WTC11 (cell line): ENCODE data around the gene ENTR1. TPM values are rescaled to one million over a fixed set of nuclear protein-coding genes. Genes with fewer than 3 reads are reported as not detected.

ENCODE experiments used
- AR ChIP-seq: fragments of 250-450 bp; sonication (Bioruptor Pico); IDR thresholded peaks from 2 replicates; pipeline ENCODE4 v1.9.0; 2021; ENCODE audit warnings: mild to moderate bottlenecking
- CREM ChIP-seq: sonication (generic); formaldehyde crosslinking; IDR thresholded peaks from 2 replicates; pipeline ENCODE4 v1.8.1; 2022; ENCODE audit warnings: mild to moderate bottlenecking, missing genetic modification reagents, moderate library complexity
- EMX1 ChIP-seq: fragments of 250-450 bp; sonication (Bioruptor Pico); IDR thresholded peaks from 2 replicates; pipeline ENCODE4 v1.8.0; 2021; ENCODE audit warnings: mild to moderate bottlenecking
- HMGXB4 ChIP-seq: sonication (generic); formaldehyde crosslinking; IDR thresholded peaks from 2 replicates; pipeline ENCODE4 v1.8.1; 2023; ENCODE audit warnings: mild to moderate bottlenecking, moderate library complexity, missing genetic modification reagents
- MLX ChIP-seq: sonication (generic); formaldehyde crosslinking; IDR thresholded peaks from 2 replicates; pipeline ENCODE4 v1.8.1; 2023; ENCODE audit warnings: mild to moderate bottlenecking, missing genetic modification reagents, moderate library complexity
- NFATC4 ChIP-seq: fragments of 250-450 bp; sonication (Bioruptor Pico); IDR thresholded peaks from 2 replicates; pipeline ENCODE4 v1.9.0; 2021; ENCODE audit warnings: mild to moderate bottlenecking
- NR1H2 ChIP-seq: sonication (generic); formaldehyde crosslinking; IDR thresholded peaks from 2 replicates; pipeline ENCODE4 v1.9.0; 2021; ENCODE audit warnings: mild to moderate bottlenecking, moderate library complexity, missing genetic modification reagents
- SMAD4 ChIP-seq: sonication (generic); formaldehyde crosslinking; IDR thresholded peaks from 2 replicates; pipeline ENCODE4 v1.8.0; 2022; ENCODE audit warnings: mild to moderate bottlenecking, missing genetic modification reagents
- TEAD1 ChIP-seq: sonication (generic); formaldehyde crosslinking; IDR thresholded peaks from 2 replicates; pipeline ENCODE4 v1.8.0; 2022; ENCODE audit warnings: mild to moderate bottlenecking, missing genetic modification reagents
- TEAD4 ChIP-seq: sonication (generic); formaldehyde crosslinking; IDR thresholded peaks from 2 replicates; pipeline ENCODE4 v1.8.0; 2022; ENCODE audit warnings: mild to moderate bottlenecking, missing genetic modification reagents
- ZNF281 ChIP-seq: sonication (generic); formaldehyde crosslinking; IDR thresholded peaks from 2 replicates; pipeline ENCODE4 v1.8.0; 2023; ENCODE audit warnings: mild to moderate bottlenecking, missing genetic modification reagents
- ZNF423 ChIP-seq: fragments of 250-450 bp; sonication (Bioruptor Pico); IDR thresholded peaks from 2 replicates; pipeline ENCODE4 v2.1.2; 2022; ENCODE audit warnings: mild to moderate bottlenecking, moderate library complexity
- total RNA-seq: library from RNA; stranded (reverse); gene quantifications from 3 replicates; pipeline ENCODE4 v1.2.3, GENCODE V29; 2021
- TF ChIP-seq, protein P1 (sequence below): sonication (generic); formaldehyde crosslinking; conservative IDR thresholded peaks from 2 replicates; pipeline ENCODE4 v1.8.1; 2023; ENCODE audit warnings: mild to moderate bottlenecking, low read depth, missing genetic modification reagents, moderate library complexity
- TF ChIP-seq, protein P2 (sequence below): sonication (generic); formaldehyde crosslinking; IDR thresholded peaks from 2 replicates; pipeline ENCODE4 v1.8.1; 2023; ENCODE audit warnings: mild to moderate bottlenecking, missing genetic modification reagents, moderate library complexity
- TF ChIP-seq, protein P3 (sequence below): sonication (generic); formaldehyde crosslinking; IDR thresholded peaks from 2 replicates; pipeline ENCODE4 v1.8.1; 2023; ENCODE audit warnings: mild to moderate bottlenecking, missing genetic modification reagents, borderline replicate concordance
- TF ChIP-seq, protein P4 (sequence below): fragments of 250-450 bp; sonication (Bioruptor Pico); IDR thresholded peaks from 2 replicates; pipeline ENCODE4 v1.9.0; 2021; ENCODE audit warnings: moderate library complexity, mild to moderate bottlenecking, inconsistent platforms, borderline replicate concordance
- TF ChIP-seq, protein P5 (sequence below): sonication (generic); formaldehyde crosslinking; IDR thresholded peaks from 2 replicates; pipeline ENCODE4 v1.8.0; 2022; ENCODE audit warnings: mild to moderate bottlenecking, missing genetic modification reagents
- TF ChIP-seq, protein P6 (sequence below): sonication (generic); formaldehyde crosslinking; IDR thresholded peaks from 2 replicates; pipeline ENCODE4 v1.8.1; 2022; ENCODE audit warnings: mild to moderate bottlenecking, missing genetic modification reagents, moderate library complexity, borderline replicate concordance

The ENTR1 gene
- total RNA-seq, 1 experiment from 2014 or later, result 140 TPM

GRCh38 chr9:136363106-136363948, 47.1 kb downstream of the ENTR1 start, which contains the start of gene DNLZ (continued):
- TF ChIP-seq AR (CRISPR knock-in tag) (no peak), ZNF281 (peak; percentile 83; the same call in 1 of the 2 replicates), NR1H2 (CRISPR knock-in tag) (peak; percentile 79; the same call in 1 of the 2 replicates), CREM (CRISPR knock-in tag) (peak; percentile 79; the same call in 1 of the 2 replicates), TEAD4 (CRISPR knock-in tag) (peak; percentile 77; the same call in 1 of the 2 replicates), NFATC4 (CRISPR knock-in tag) (no peak), EMX1 (CRISPR knock-in tag) (0 out of 2 replicates have a peak, but pooled peaks have one; percentile 7), TEAD1 (CRISPR knock-in tag) (peak; percentile 88), SMAD4 (0 out of 2 replicates have a peak, but pooled peaks have one; percentile 12), ZNF423 (CRISPR knock-in tag) (peak; percentile 37; the same call in 1 of the 2 replicates), HMGXB4 (peak; percentile 63; the same call in 1 of the 2 replicates), MLX (peak; percentile 52; the same call in 1 of the 2 replicates)
- TF ChIP-seq, protein P1, sequence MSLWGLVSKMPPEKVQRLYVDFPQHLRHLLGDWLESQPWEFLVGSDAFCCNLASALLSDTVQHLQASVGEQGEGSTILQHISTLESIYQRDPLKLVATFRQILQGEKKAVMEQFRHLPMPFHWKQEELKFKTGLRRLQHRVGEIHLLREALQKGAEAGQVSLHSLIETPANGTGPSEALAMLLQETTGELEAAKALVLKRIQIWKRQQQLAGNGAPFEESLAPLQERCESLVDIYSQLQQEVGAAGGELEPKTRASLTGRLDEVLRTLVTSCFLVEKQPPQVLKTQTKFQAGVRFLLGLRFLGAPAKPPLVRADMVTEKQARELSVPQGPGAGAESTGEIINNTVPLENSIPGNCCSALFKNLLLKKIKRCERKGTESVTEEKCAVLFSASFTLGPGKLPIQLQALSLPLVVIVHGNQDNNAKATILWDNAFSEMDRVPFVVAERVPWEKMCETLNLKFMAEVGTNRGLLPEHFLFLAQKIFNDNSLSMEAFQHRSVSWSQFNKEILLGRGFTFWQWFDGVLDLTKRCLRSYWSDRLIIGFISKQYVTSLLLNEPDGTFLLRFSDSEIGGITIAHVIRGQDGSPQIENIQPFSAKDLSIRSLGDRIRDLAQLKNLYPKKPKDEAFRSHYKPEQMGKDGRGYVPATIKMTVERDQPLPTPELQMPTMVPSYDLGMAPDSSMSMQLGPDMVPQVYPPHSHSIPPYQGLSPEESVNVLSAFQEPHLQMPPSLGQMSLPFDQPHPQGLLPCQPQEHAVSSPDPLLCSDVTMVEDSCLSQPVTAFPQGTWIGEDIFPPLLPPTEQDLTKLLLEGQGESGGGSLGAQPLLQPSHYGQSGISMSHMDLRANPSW, result 0 out of 2 replicates have a peak, but pooled peaks have one; percentile 31
- TF ChIP-seq, protein P2, sequence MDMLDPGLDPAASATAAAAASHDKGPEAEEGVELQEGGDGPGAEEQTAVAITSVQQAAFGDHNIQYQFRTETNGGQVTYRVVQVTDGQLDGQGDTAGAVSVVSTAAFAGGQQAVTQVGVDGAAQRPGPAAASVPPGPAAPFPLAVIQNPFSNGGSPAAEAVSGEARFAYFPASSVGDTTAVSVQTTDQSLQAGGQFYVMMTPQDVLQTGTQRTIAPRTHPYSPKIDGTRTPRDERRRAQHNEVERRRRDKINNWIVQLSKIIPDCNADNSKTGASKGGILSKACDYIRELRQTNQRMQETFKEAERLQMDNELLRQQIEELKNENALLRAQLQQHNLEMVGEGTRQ (CRISPR knock-in tag), result peak; percentile 71
- TF ChIP-seq, protein P3, sequence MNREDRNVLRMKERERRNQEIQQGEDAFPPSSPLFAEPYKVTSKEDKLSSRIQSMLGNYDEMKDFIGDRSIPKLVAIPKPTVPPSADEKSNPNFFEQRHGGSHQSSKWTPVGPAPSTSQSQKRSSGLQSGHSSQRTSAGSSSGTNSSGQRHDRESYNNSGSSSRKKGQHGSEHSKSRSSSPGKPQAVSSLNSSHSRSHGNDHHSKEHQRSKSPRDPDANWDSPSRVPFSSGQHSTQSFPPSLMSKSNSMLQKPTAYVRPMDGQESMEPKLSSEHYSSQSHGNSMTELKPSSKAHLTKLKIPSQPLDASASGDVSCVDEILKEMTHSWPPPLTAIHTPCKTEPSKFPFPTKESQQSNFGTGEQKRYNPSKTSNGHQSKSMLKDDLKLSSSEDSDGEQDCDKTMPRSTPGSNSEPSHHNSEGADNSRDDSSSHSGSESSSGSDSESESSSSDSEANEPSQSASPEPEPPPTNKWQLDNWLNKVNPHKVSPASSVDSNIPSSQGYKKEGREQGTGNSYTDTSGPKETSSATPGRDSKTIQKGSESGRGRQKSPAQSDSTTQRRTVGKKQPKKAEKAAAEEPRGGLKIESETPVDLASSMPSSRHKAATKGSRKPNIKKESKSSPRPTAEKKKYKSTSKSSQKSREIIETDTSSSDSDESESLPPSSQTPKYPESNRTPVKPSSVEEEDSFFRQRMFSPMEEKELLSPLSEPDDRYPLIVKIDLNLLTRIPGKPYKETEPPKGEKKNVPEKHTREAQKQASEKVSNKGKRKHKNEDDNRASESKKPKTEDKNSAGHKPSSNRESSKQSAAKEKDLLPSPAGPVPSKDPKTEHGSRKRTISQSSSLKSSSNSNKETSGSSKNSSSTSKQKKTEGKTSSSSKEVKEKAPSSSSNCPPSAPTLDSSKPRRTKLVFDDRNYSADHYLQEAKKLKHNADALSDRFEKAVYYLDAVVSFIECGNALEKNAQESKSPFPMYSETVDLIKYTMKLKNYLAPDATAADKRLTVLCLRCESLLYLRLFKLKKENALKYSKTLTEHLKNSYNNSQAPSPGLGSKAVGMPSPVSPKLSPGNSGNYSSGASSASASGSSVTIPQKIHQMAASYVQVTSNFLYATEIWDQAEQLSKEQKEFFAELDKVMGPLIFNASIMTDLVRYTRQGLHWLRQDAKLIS, result no peak
- TF ChIP-seq, protein P4, sequence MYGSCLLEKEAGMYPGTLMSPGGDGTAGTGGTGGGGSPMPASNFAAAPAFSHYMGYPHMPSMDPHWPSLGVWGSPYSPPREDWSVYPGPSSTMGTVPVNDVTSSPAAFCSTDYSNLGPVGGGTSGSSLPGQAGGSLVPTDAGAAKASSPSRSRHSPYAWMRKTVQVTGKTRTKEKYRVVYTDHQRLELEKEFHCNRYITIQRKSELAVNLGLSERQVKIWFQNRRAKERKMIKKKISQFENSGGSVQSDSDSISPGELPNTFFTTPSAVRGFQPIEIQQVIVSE (CRISPR knock-in tag), result no peak
- TF ChIP-seq, protein P5, sequence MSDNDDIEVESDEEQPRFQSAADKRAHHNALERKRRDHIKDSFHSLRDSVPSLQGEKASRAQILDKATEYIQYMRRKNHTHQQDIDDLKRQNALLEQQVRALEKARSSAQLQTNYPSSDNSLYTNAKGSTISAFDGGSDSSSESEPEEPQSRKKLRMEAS (CRISPR knock-in tag), result peak; percentile 100
- TF ChIP-seq, protein P6, sequence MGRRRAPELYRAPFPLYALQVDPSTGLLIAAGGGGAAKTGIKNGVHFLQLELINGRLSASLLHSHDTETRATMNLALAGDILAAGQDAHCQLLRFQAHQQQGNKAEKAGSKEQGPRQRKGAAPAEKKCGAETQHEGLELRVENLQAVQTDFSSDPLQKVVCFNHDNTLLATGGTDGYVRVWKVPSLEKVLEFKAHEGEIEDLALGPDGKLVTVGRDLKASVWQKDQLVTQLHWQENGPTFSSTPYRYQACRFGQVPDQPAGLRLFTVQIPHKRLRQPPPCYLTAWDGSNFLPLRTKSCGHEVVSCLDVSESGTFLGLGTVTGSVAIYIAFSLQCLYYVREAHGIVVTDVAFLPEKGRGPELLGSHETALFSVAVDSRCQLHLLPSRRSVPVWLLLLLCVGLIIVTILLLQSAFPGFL (CRISPR knock-in tag), result 0 out of 2 replicates have a peak, but pooled peaks have one; percentile 57
